GM19035 (cell line): ENCODE measurements around the gene IL18RAP.

ENCODE experiments used
- ATAC-seq: cut with Tn5 transposase; IDR thresholded peaks from one replicate; pipeline ENCODE4 v1.9.1; 2021; ENCODE audit not compliant: unreplicated experiment

Gene IL18RAP

DNA sequence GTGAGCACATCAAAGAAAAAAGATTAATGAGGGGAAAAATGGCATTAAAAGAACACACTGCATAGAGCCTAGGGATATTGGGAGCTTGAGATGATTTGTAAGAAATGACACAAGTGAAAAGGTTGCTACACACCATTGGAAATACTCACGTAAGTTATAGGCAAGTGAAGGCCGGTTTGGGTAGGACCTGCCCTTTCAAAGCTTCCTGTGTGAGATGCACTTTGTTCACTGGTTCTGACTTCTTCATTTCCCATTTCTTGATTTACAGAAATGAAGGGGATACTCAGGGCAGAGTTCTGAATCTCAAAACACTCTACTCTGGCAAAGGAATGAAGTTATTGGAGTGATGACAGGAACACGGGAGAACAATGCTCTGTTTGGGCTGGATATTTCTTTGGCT is at the start of gene IL18RAP:
IL18RAP (plus strand) TSS at position 251 of the 400 bp plus-strand sequence; CDS start at position 369, 118 bp downstream.
- ATAC-seq: no peak

- no peak for ATAC-seq
Observed at GRCh38 chr2:102376052-102376591, 46.8 kb upstream of the IL18RAP start.

DNA sequence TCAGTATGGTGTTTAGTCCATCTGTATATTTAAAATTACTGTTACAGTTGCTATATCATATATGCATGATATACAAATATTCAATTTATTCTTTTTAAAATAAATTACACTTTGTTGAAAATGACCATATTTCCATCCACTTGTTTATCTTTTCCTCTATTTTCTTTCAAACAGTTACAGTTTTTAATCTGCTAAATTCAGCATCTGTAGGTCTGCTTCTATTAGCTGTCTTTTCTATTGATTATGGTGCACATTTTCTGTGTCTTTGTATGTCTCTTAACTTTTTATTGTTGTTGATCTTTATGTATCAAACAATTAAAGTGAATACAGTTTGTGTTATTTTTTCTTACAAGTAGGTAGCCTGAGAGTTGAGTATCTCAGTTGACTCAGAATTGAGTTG is 39.2 kb upstream of the IL18RAP start:
- ATAC-seq: no peak

DNA sequence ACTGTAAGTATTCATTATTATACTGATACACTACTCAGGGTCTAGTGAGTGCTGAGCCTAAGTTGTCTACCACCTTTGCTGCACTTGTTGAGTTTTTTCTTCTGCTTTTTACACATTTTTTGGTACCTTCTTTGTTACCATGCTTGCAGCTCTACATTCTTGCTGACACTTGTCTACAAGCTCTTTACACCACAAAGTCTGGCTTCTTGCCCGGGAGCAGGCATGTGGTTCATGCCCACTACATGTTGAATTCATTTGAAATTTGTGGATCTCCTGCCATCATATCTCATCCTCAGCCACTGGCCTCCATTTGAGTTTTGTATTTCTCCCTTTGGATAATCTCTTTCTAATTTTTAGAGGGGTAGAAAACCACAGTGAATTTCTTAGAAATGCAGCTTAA is 37.4 kb upstream of the IL18RAP start:
- no peak for ATAC-seq

GRCh38 chr2:102386004-102386403 is 37.0 kb upstream of the IL18RAP start:
- no peak for ATAC-seq

DNA sequence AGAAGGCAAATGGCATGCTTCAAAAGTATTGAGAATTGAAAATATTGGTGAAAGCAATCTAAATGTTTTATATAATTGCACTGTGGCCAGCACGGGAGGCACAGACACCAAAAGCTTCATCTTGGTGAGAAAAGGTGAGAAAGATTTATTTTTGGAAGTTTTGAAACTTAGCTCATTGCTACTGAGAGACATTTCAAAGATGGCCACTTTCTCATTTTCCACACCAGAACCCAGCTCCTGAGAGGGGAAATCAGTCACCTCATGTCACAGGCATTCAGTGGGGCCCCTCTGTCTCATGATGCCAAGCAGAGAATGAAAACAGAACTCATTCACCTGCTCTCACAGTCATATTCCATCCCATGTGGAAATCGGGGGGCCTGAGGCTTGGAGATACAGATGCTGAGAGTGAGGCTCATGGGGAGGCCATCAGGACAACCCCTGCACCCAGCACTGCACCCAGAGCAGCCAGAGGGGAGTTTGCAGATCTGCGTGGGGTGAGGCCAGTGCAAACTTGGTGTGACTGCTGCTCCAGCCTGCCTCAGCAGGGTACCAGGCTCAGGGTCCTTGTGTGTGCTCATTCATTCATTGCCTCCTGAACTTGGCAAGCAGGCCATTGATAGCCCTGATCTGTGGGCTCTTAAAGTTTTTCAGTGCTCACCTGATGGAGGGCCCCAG is 36.0 kb upstream of the IL18RAP start:
- ATAC-seq: no peak

GRCh38 chr2:102387763-102388546 is 35.0 kb upstream of the IL18RAP start:
- no peak for ATAC-seq

GRCh38 chr2:102391565-102391964 is 31.4 kb upstream of the IL18RAP start:
- no peak for ATAC-seq

DNA sequence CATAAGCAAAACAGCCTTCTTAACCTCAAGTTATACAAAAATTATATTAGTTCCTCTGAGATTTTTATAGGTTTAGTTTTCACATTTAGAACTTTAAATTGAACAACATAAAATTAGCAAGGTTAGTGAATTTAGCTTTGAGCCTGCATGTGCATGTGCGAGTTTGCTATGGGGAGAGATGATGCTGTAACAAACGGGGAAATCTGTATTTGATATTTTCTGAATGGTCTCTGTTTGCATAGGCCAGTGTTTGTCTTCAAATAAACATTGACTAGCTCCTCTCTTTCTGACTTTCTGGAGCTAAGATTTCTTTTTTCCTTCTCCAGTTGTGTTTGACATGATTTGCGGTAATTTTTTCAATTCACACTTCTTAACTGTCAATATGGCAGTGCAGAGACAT is 30.9 kb upstream of the IL18RAP start:
- ATAC-seq: no peak

GRCh38 chr2:102392942-102393341 is 30.0 kb upstream of the IL18RAP start:
- ATAC-seq: no peak

GRCh38 chr2:102396012-102396411 is 26.9 kb upstream of the IL18RAP start:
- ATAC-seq: no peak

GRCh38 chr2:102397209-102397608 is 25.8 kb upstream of the IL18RAP start:
- no peak for ATAC-seq

GRCh38 chr2:102399499-102400141 is 23.3 kb upstream of the IL18RAP start:
- ATAC-seq: no peak

DNA sequence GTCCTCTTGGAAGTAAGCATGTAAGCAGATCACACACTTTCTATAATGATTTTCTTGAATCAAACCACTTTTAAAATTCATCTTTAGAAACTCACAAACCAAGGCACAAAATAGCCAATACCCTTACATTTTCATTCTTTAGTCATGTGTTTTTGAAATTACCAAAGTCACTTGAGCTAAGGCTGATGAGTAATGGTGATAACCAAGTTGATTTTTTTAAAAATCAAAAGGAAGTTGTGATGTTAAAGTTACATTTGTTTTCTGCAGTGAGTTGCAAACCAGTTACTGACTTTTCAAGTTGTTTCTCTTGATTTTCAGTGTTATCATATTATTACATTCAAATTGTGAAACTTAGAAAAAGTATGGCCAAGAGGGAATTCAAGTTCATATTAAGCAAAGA is 21.5 kb upstream of the IL18RAP start:
- no peak for ATAC-seq

DNA sequence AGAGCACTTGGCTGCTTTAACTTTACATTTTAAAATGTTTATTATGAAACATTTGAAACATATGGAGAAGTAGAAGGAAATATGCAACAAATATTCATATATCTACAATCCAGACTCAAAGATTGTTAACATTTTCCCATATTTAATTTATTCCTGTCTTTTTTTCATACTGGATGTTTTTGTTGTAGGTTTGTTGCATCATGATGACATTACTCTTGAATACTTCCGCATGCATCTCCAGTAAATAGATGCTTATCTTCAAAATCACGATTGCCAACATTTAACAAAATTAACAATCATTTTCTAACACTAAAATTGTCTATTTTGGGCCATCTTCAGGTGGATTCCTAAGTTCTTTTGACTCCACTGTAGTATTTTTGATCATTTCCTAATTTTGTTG is 21.1 kb upstream of the IL18RAP start:
- no peak for ATAC-seq

DNA sequence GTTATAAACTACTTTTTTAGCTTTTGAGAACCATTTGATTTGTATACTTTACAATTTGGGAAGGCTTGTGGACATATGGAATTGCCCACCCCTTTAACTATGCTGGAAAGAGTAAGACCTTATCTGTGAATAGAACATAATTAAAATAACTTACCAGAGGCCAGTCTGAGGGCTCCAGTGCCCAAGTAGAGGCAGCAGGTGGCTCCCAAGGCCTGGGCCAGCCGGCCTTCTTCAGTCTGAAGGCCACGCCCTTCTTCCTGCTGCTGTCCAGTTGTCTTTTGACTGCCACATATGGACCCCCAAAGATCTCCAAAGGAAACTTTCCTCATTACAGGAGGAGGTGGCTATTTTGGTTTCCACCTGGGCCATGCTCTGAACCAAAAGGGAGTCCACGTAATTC is 12.0 kb upstream of the IL18RAP start:
- no peak for ATAC-seq

- no peak for ATAC-seq
Observed at GRCh38 chr2:102412199-102412598, 10.8 kb upstream of the IL18RAP start.

DNA sequence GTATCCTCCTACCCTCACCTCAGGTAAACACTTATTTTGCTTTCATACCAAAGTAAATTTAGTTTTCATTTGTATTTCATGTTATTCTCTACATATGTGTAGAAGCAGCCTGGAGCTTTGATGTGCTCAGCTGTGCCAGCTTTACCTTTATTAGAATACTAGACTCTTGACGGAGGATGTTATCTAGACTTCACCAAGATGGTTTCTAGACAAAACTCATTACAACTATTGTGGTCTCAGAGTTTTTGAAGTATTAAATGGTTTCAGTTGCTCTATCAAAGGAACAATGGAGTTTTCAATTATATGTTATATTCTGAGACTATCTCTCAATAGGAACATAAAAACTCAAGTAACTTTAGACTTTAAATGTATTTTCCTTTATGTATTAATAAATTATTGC is 5.0 kb upstream of the IL18RAP start:
- peak; percentile 55 for ATAC-seq

DNA sequence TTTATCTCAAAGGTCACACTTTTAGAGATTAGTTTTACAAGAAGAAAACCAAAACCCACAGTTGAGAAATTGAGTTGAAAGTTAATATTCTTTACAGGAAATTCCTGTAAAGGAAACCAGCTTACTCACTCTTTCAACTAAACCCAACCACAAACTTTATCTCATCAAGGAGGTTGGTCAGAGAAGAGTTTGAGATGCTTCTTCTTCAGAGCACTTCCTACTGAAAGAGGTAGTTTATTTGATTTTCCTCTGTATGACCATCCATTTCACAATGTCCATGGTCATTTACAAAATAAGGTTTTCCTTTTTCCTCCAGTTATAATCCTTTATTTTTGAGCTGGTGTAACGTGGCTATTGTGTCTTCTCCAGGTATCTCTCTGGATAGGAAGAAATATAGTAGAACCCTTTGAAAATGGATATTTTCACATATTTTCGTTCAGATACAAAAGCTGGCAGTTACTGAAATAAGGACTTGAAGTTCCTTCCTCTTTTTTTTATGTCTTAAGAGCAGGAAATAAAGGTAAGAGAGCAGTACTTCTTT is 4.5 kb upstream of the IL18RAP start:
- peak; percentile 70 for ATAC-seq

DNA sequence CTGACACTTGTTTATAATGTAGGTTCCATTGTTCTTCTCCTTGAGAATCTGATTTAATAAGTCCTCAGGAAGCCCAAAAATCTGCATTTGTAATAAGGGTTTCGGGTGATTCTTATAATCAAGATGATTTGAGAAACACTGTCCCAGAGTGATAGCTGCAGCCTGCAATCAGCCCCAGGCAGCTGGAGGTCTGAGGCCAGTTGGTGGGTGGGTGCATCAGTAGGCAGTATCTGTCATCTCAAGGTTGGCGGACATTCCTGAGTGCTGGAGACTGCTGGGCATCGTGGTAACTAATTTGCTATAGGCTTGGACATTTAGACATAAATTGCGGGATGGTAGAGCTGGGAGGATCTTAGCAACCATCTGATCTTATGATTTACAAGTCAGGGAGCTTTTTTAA is 2.7 kb upstream of the IL18RAP start:
- ATAC-seq: no peak
